DMS114 treated with DMSO at 0.1 percent for 48 hours (cell line): ENCODE measurements around the gene HSPA8.
"Not testable (repeated sequence)": the region's sequence is repeated elsewhere in the genome, so short reads cannot be mapped to it uniquely, and the experiment has no call there.

Experiments used
- DNase-seq: peaks from one replicate; lab custom pipeline; 2025; ENCODE audit not compliant: unreplicated experiment; lab: John Stamatoyannopoulos, UW

The HSPA8 gene

GRCh38 chr11:123072762-123073161, 10.8 kb upstream of the HSPA8 start:
- no peak for DNase-seq

DNA sequence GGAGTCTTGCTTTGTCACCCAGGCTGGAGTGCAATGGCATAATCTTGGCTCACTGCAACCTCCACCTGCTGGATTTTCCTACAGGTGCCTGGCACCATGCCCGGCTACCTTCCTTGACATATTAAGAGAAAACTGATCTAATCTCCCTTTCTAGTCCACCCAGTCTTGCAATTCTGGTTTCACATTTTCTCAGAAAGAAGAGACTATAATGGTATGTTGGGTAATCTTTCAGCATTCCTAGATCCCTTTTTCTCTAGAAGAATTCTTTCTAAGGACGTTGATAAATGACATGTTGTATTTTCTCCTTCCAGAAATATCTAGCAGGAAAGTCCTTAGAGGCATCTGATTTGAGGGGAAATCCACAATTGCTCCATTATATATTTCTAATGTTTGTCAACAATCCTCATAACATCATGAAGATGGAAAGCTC, 10.4 kb upstream of the HSPA8 start:
- no peak for DNase-seq

DNA sequence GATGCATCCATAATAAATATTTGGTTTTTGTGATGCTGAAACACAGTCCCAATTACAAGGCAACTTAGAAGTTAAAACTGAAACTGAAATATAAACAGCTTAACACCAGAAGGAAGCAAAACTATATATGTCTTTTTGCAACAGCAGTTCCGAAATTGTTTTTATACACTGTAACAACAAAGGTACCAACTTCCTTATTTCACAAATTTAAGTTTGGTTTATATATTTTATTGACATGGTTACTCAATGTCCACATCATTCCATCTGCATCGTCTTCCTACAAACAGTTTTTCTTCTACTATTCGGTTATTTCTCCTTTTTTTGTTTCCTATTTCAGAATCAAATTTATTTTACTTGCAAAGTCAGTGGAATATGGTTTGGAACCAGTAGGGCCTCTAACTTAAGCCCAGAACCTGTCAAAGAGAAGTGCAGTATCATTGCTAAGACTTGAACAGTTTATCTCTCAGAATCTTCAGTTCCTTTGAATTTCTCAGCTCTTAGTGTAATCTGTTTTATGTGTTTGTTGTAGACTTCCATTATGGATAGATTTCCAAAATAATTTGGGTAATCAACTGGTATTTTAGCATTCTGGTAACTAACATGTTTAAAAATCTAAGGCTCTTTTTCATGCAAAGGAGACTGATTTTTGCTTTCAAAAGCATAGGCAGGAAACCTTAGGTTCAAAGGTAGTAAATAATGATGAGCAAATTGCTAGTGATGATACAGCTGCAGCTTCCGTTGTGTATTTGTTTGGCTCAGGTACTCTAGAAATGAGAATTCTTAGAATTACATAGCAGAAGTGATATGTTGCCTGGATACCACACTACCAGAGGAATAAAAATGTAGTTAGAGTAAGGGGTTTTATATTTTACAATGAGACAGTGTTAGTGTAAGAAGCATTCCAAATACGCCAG, 8.2 kb upstream of the HSPA8 start:
- no peak for DNase-seq

- no peak for DNase-seq
Measured at GRCh38 chr11:123065621-123066020, 3.7 kb upstream of the HSPA8 start.

DNA sequence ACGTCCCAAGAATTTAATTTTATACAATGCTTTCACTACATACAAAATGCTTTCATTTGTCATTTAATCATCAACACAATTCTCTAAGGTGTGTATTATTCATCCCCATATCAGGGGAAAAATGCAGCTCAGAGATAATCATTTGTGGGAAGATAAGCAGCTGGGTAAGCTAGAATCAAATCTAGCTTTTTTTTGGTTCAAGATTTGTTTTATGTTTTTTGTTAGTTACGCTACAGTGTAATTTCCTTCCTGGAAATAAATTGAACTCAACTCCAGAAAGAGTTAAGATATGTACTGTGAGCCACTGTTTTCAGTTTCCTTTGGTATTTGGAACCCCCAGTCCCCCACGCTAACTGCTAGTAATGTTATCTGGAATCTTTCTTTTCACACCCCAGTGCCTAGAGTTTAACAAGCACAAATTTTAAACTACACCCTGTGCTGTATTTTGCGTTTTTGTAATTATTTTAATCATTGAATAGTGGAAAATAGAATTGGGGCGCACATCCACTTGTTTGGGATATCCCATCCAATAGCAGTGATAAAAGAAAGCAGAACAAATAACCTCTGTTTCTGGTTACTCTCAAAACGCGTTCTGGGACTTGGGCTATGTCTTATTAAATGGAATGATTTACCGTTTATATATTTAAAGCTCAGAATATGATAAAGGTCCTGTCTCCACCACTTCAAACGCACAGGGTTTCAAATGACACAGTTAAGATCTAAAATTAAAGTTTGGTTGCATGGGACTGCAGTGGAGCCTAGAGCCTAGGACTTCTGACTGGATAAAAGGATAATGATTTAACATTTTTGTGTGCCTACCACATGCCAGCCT, 2.1 kb upstream of the HSPA8 start:
- no peak for DNase-seq

- DNase-seq: peak; percentile 63
Measured at GRCh38 chr11:123062892-123063825, 1.2 kb upstream of the HSPA8 start.

GRCh38 chr11:123062158-123062891, 389 bp upstream of the HSPA8 start:
- DNase-seq: peak; percentile 86

DNA sequence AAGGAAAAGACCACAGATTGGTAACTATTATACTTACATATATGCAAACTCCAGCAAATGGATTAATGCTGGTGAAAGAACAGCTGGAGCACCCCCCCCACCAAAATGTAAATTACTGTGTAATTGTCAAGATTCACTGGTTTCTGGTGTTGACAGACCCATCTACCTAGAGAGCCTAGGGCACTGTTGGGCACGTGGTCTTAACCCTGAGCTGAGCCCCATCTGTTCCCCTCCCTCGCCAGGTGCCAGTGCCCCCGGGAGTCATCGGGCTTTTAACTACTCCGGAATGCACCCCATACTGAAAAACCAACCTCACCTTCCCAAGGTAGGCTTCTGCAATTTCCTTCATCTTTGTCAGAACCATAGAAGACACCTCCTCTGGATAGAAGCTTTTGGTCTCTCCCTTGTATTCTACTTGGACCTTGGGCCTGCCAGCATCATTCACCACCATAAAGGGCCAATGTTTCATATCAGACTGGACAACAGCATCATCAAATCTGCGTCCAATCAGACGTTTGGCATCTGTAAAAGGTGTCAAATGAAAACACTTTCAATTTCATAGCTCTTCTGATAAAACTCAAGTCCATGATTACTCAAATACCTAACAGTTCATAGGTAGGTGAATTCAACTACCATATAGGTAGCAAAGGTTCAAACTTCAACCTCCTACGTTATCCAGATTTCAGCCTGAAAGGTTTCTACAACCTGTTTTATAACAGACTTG, 1.5 kb downstream of the HSPA8 start:
- DNase-seq: no peak

- not testable (repeated sequence) for DNase-seq
Measured at GRCh38 chr11:123059041-123059920, 2.7 kb downstream of the HSPA8 start.

GRCh38 chr11:123057661-123058305, 4.2 kb downstream of the HSPA8 start:
- DNase-seq: no peak

DNA sequence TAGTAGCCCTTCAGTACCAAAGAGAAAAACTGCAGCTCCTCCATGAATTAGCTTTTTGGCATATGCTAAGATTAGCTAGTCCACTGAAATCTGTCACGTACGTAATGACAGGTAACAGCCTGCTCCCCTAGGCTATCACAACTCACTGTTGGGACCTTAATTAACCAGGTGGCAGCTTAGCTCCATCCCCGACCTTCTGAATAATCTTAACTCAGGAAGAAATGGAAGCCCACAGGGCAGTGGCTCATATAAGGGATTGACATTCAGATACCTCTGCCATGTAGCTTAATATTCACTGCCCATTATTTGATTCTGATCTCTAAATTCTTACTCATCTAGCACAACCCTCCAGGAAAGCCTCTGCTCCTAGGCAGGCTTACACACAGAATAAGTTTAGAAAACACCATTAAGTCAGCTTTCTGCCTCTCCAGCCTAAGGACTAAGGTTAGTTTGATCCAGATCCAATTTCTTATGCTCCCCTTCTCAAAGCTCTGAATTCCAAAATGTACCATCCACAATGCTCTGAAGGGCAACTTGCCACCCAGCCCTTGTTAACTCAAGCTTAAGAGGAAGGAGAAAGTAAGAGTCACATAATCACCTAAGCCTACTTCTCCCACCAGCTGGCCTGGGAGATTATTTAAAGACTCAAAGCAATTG, 5.0 kb downstream of the HSPA8 start:
- DNase-seq: no peak

DNA sequence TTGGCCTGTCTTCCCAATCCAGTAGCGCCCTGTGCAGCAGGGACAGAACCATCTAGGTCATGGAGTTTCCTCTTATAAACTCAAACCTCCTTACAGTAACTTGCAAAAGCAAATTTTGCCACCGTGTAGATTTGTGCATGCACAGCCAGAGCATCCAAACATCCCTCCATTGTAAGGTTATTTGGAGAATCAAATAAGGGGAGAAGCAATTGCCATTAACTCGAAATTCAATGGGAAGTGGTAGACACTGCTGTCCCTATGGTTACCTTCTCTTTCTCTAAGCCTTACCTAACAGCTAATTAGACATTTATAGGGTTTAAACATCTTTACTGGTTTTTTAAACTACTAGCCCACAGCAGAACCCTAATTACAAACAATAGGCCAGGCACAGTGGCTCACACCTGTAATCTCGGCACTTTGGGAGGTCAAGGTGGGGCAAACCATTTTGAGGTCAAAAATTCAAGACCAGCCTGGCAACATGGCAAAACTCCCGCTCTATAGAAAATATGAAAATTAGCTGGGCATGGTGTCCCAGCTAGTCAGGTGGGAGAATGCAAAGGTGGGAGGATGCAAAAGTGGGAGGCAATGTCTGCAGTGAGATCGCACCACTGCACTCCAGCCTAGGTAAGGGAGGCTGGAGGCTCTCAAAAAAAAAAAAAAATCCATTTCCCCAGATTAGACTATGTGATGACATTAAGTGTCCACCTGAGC, 6.6 kb downstream of the HSPA8 start:
- DNase-seq: peak; percentile 23

- DNase-seq: peak; percentile 64
Measured at GRCh38 chr11:123054301-123055065, 7.5 kb downstream of the HSPA8 start.

DNA sequence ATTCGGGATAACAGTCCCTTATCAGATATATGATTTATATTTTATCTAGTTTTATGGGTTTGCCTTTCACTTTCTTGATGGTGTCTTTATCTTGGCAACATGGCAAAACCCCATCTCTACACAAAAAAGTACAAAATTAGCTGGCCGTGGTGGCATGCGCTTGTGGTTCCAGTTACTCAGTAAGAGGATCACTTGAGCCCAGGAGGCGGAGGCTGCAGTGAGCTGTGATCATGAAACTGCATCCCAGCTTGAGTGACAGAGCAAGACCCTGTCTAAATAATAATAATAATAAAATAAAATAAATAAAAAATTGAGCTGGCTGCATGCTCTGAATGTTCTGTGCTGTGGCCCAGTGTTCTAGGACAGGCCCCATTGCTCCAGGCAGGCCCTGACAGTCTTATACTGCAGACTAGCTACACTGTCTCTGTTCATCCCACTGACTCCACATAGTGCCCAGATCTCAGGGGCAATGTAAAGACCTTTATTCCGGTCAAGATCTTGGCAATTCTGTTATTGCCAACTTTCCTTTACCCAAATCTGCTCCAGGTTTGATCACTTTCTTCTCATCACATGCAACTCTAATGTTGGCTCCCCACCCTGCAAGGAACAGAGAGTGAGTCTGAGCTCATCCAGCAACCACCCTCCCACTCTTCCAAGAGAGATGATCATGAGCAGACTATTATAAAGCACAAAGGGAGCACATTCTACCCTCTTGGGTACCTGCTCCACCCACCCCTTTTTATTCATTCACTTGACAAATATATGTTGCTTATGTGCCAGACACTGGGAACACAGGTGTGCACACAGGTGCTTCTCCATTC, 8.8 kb downstream of the HSPA8 start:
- DNase-seq: no peak

DNA sequence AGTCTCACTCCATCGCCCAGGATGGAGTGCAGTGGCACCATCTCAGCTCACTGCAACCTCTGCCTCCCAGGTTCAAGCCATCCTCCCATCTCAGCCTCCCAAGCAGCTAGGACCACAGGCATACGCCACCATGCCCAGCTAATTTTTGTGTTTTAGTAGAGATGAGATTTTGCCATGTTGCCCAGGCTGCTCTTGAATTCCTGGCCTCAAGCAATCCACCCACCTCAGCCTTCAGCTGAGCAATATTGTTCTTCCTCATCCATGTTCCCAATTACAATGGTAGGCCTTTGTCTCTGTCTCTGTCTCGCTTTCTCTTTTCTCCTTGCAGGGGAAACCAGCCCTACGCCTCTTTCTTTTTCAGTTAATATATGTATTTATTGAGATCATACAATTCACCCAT, 10.3 kb downstream of the HSPA8 start:
- no peak for DNase-seq
